Colonic mucosa (tissue), 4 donors: ENCODE data around the gene TTI1. TPM values are rescaled to one million over a fixed set of nuclear protein-coding genes. Genes with fewer than 3 reads are reported as not detected.

Experiments used
- DNase-seq: peaks from one replicate; pipeline ENCODE4 v3.0.0-alpha.2; 2020
- H3K27ac ChIP-seq: fragments of 200-600 bp; one replicate; pipeline ENCODE4 v1.8.0; 2021
- H3K27me3 ChIP-seq: fragments of 200-600 bp; one replicate; pipeline ENCODE4 v1.8.0; 2021
- H3K36me3 ChIP-seq: fragments of 200-600 bp; one replicate; pipeline ENCODE4 v1.8.0; 2021
- H3K4me1 ChIP-seq: fragments of 200-600 bp; one replicate; pipeline ENCODE4 v1.8.0; 2021; ENCODE audit warnings: mild to moderate bottlenecking
- H3K4me3 ChIP-seq: fragments of 200-600 bp; one replicate; pipeline ENCODE4 v1.8.0; 2021
- H3K9ac ChIP-seq, 2 donors: one replicate each; pipeline ENCODE4 v1.7.0; 2013; ENCODE audit warnings: control low read depth in 2 of 2, low read depth in 2 of 2, low read length in 2 of 2
- H3K9me3 ChIP-seq: fragments of 200-600 bp; one replicate; pipeline ENCODE4 v1.8.0; 2021
- CTCF ChIP-seq: fragments of 200-600 bp; IDR thresholded peaks from one replicate; pipeline ENCODE4 v1.8.0; 2022; ENCODE audit warnings: antibody characterized with exemption, mild to moderate bottlenecking
- intact Hi-C: fragments of 100-400 bp; cut with DNase I; formaldehyde crosslinking; loops from one replicate; pipeline ENCODE4 v1.14.1; 2022
- total RNA-seq, 2 donors: library from RNA; stranded (reverse); fragmentation: NEBNext Ultra II Directional in 1 of 2; extraction: Animal tissue kit (Norgen Biotek cat#: 25700) in 1 of 2; gene quantifications; one replicate each; pipeline ENCODE4 v1.2.1, GENCODE V29; 2021
- donor health status: healthy.
- donor health status: DM: no; HTN: no; CAD: no.
- donor health status: DM: no; HTN: no; CAD: no.

TTI1 gene
- total RNA-seq, 2 donors from 2014 or later, result 10.2 to 23.0 TPM

GRCh38 chr20:38004416-38004815 lies 28.8 kb downstream of the TTI1 start:
- Histone ChIP-seq H3K27me3 (no peaks in the 10 kb centered on the region), H3K4me1 (no peaks in the 10 kb centered on the region), H3K9ac (no peak overlapping the region), H3K4me3 (no peak overlapping the region), H3K9me3 (no peaks in the 10 kb centered on the region), H3K36me3 (no peaks in the 10 kb centered on the region), H3K27ac (no peak overlapping the region)
- TF ChIP-seq CTCF, result no peak
- intact Hi-C loops, result no loop called here
- DNase-seq, result no peak

GRCh38 chr20:38002422-38002821 lies 30.8 kb downstream of the TTI1 start:
- intact Hi-C loops, result no loop called here
- no peak overlapping the region for H3K27ac ChIP-seq
- no peaks in the 10 kb centered on the region for H3K4me1 ChIP-seq
- no peak overlapping the region for H3K9ac ChIP-seq
- no peaks in the 10 kb centered on the region for H3K27me3 ChIP-seq
- no peaks in the 10 kb centered on the region for H3K9me3 ChIP-seq
- no peak for TF ChIP-seq CTCF
- H3K4me3 ChIP-seq, result no peak overlapping the region
- no peak for DNase-seq
- peaks cover 4% of the 10 kb centered on the region for H3K36me3 ChIP-seq

GRCh38 chr20:38001981-38002380 lies 31.3 kb downstream of the TTI1 start:
- Histone ChIP-seq H3K27me3 (no peaks in the 10 kb centered on the region), H3K9ac (no peak overlapping the region), H3K9me3 (no peaks in the 10 kb centered on the region), H3K4me3 (no peak overlapping the region), H3K4me1 (no peaks in the 10 kb centered on the region), H3K36me3 (peaks cover 4% of the 10 kb centered on the region), H3K27ac (no peak overlapping the region)
- no peak for DNase-seq
- TF ChIP-seq CTCF, result no peak
- intact Hi-C loops, result no loop called here

GRCh38 chr20:38001173-38001875 lies 31.9 kb downstream of the TTI1 start:
- Histone ChIP-seq H3K36me3 (peaks cover 4% of the 10 kb centered on the region), H3K4me1 (no peaks in the 10 kb centered on the region), H3K9me3 (no peaks in the 10 kb centered on the region), H3K4me3 (no peak overlapping the region), H3K27me3 (no peaks in the 10 kb centered on the region), H3K27ac (no peak overlapping the region), H3K9ac (no peak overlapping the region)
- TF ChIP-seq CTCF, result no peak
- no peak for DNase-seq
- intact Hi-C loops, result no loop called here

- no peak for TF ChIP-seq CTCF
- peaks cover 4% of the 10 kb centered on the region for H3K36me3 ChIP-seq
- DNase-seq, result no peak
Measured at GRCh38 chr20:38000293-38000692, 33.0 kb downstream of the TTI1 start.

More at GRCh38 chr20:38000293-38000692, 33.0 kb downstream of the TTI1 start:
- no peak overlapping the region for H3K27ac ChIP-seq
- intact Hi-C loops, result no loop called here
- H3K4me3 ChIP-seq, result no peak overlapping the region
- no peaks in the 10 kb centered on the region for H3K4me1 ChIP-seq
- H3K9ac ChIP-seq, result peak overlapping the region in 1 of 2 donors; percentile 12
- H3K27me3 ChIP-seq, result no peaks in the 10 kb centered on the region
- H3K9me3 ChIP-seq, result no peaks in the 10 kb centered on the region
